NCI-H2227 (cell line): Measurements from ENCODE around the gene RIMS4.
"Not testable (repeated sequence)": the region's sequence is repeated elsewhere in the genome, so short reads cannot be mapped to it uniquely, and the experiment has no call there.

ENCODE experiments used
- DNase-seq: peaks from one replicate; lab custom pipeline; 2025; ENCODE audit not compliant: unreplicated experiment; lab: John Stamatoyannopoulos, UW

The RIMS4 gene

DNA sequence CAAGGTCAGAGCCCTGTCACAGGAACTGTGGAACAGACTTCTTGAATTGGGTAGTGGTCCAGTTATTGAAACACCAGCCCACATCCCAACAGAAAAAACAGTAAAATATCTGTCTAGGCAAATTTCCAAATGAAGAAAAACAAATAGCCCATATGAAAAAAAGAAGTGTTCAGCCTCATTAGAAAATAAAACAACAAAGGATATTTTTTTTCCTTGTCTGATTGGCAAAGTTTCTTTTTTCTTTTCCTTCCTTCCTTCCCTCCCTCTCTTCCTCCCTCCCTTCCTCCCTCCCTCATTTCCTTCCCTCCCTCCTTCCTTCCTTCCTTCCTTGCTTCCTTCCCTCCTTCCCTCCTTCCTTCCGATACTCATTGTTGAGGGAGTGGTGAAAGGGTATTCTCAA, 20.6 kb upstream of the RIMS4 start:
- DNase-seq = no peak

DNA sequence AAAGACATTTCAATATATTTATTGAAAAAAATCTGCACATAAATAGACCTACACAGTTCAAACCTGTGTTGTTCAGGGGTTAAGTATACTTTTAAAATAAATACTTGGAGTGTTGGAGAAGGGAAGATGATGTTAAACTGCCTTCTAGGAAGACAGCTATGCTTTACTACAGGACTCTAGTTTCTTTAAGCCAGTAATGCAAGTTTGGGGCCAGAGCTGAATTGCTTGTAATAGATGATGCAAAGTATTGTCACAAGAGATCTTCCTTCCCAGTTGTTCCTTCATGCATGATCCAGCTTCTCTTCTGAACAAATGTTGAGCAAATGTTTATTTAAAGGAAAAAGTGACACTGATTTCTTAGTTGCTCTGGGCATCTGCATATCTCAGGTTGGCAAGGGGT, 20.2 kb upstream of the RIMS4 start:
- no peak for DNase-seq

DNA sequence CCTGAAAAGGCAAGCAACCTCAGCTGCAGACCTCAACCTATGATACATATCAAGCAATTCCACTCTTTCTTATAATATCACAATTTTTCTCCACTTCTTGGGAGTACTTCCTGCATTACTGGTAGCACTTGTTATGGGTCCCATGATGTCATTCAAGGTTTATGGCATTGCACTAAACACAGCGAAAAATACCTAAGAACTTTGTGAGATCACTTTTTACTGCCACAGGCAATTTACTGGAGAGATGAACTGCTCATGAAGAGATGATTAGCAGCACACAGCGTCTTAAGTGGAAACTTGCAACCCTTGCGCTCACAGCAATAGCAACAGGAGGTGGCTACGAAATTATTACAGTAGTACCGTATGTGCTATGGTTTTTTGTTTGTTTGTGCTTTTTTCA, 19.3 kb upstream of the RIMS4 start:
- DNase-seq = no peak

DNA sequence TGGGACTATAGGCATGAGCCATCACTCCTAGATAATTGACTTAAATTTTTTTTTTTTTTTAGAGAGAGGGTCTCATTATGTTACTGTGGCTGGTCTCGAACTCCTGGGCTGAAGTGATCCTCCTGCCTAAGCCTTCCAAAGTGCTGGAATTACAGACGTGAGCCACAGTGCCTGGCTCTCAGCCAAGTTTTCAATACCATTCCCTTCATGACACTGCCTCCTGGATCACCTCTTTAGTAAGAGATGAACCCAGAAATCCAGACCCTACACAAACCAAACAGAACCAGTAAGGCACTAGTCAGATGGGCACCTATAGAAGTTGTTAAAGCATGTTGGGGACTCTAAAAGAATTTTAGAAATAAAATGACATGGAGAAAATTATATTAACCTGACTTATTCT, 18.3 kb upstream of the RIMS4 start:
- no peak for DNase-seq

DNA sequence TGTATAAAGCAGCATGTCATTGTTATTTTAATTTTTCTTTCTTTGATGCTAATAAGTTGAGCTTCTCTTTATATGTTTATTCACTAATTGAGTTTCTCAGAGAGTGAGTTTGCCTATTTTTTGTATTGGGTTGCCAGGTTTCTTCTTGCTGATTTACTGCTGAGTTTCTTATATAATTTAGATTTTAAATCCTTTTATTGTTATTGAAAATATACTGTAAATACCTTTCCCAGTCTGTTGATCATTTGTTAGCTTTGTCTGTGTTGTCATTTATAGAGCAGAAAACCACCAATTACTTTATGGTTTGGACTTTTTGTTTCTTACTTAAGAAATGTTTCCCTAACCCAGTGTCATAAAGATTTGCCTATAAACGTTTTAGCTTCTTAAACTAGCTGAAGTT, 17.1 kb upstream of the RIMS4 start:
- DNase-seq = no peak

DNA sequence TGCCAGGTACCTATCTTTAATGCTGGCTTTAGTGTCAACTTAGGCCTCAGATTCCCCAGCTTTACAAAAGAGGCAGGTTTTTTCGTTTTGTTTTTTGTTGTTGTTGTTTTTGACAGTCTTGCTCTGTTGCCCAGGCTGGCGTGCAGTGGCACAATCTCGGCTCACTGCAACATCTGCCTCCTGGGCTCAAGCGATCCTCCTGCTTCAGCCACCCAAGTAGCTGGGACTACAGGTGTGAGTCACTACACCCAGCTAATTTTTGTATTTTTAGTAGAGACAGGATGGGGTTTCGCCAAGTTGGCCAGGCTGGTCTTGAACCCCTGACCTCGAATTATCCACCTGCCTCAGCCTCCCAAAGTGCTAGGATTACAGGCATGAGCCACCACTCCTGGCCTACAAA, 11.2 kb upstream of the RIMS4 start:
- DNase-seq = not testable (repeated sequence)

DNA sequence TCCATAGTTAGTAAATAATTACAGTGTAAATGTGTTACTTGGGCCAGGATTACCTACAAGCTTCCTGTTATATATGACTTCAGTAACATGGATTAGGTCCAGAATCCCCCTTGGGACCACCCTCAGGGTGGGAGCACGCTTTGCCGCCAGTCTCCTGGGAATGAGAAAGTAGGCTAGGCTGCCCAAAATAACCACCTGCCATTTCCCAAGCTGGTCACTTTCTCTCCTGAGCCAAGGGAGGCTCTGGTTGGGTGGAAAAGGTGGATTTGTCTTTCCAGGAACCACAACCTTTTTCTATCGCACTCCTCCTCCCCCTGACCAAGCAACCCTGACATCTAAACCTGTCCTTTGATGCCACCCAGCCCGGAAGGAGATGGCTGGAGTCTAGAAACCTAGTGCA, 9.6 kb upstream of the RIMS4 start:
- no peak for DNase-seq

DNA sequence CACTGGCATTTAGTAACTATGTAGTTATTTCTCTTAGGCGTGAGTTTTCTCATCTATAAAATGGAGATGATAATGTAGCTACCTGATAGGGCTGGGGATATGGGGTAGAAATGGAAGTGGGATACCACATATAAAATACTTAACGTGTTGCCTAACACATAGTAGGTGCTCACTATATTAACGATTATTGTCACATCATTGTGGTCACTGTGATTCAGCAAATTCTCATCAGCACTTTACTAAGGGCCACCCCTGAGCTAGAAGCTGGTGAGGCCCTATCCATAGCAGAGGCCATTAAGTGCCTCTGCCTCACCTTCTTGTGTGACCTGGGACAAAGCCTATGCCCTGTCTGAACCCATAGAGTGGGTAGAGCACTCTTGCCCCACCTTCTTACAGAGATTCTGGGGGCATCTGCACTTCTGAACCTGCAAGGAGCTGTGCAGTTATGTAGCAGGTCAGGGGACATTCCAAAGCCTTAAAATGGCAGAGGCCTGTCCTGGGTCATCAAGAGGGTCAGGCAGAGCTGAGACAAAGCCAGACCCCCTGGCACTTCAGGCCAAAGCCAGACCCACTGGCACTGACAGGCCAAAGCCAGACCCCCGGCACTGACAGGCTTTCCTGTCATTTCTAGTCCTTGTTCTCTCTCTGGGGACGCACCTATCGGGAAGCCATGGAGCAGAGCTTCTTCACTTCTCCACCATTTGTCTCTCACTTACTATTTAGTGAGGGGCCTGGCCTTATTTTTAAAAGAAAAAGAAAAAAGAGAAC, 7.0 kb upstream of the RIMS4 start:
- DNase-seq = no peak

DNA sequence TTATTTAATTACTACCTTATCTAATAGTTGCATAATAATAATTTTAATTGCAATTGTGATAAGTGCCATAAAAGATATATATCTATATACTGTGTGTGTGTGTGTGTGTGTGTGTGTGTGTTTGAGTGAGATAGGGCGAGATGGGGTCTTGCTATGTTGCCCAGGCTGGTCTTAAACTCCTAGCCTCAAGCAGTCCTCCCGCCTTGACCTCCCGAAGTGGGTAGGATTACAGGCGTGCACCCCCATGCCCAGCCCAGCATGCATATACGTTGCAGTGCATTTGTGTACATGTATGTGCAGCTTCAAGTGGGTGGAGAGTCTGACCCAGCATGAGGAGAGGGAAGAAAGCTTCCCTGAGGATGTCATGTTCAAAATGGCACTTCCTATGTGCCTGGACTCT, 4.6 kb upstream of the RIMS4 start:
- no peak for DNase-seq

DNA sequence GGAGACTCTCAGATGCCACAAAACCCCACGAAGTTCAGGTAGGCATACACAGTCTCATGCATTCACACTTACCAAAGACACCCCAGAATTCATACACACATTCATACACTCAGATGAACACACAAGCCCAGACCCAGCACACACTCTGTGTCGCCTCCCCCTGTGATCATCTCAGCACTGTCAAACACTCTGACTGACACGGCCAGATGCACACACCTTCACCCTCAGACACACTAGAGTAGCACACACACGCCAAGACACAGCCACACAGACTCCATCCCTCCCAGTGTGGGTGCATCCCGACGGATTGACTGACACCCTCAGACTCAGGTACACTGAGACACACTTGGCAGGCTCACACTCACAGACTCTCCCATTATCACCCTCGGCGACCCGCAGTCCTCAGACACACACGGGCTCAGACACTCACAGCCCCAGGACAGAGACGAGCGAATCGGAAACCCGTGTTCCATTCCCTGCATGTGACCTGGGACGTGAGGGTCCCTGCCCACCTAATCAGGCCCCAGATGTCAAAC, 872 bp upstream of the RIMS4 start:
- no peak for DNase-seq

DNA sequence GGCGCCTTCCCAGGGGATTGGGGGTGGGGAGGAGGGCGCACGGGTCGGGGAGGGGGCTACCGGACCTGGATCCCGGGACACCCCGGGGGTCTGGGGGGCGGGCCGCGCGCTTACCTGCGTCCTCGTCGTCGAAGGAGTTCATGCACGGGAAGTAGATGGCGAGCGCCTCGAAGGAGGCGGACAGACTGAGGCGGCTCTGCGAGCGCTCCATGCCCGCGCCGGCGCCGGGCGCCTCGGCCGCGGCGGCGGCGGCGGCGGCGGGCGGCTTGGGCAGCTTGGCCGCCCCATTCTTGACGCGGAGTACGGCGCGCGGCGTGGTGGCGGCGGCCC, 320 bp downstream of the RIMS4 start:
- DNase-seq = peak; percentile 55

DNA sequence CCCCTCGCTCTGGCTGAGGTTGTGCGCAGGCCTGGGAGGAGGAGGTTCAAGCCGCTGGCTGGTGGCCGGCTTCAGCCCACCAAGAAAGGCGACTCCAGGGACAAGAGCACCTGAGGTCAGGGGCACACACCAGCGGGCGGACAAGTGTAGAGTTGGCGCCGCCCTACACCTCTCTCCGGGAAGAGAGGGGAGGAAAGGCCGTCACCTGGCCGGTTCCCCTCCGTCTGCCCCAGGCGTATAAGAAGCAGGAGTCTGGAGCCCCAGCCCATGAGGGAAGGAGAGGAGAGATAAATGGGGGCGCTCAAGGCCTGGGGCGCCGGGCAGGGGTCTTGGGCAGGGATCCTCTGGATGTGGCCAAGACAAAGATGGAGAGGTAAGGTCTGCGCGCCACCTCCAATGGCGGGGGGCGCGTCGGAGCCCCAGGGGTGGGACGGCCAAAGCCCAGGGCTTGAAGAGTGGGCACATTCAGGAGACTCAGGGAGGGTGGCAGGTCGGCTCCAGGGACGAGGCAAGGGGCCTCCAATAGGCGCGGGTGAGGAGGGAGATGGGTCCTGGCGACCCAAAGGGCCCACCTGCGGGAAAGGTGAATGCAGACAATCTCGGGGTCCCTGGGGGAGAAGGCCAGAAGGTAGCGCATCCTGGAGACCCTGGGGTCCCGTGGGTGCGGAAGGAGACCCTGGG, 826 bp downstream of the RIMS4 start:
- DNase-seq = no peak

DNA sequence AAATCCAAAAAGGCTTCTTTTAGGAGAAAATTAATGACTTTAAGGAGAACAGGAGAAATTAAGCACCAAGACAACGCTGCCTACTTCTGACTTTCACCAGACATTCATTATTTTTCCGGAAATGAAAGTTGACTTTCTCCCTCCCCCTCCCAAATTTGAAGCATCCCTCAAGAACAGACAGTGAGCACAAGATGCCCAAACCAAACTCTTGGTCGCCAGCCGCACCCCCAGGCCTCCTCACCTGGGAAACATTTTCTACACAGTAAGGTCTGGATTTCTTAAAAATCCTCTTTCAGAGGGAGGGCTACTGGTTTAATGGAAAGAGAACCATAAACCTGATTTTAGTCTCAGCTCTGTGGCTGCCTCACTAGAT, 2.7 kb downstream of the RIMS4 start:
- no peak for DNase-seq

DNA sequence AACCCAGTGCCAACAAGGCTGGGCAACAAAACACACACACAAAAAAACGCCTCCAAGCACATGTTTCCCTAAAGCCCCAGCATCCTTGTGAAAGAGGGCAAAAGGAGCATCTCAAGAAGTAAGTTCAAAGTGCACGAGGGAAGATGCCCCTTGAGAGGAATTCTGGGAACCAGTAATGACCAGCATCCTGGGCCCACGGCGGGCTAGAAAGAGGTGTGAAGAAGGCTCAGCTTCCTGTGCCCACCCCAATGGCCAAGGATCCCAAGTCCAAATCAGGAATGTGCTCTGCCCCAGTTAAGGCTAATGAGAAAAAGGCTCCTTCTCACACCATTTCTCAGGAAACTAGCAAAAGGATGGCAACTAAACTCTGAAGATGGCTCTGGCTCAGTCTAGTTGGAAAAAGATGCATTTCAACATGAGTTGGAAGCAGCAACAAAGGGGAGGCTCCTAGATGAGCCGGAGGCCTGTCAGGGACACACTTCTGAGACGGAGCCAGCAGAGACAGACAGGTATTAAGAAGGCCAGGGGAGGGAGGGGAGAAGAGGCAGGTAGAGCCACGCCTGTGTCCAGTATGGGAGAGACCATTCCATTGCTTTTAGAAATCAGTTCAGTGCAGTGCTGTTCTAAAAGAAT, 3.2 kb downstream of the RIMS4 start:
- no peak for DNase-seq

DNA sequence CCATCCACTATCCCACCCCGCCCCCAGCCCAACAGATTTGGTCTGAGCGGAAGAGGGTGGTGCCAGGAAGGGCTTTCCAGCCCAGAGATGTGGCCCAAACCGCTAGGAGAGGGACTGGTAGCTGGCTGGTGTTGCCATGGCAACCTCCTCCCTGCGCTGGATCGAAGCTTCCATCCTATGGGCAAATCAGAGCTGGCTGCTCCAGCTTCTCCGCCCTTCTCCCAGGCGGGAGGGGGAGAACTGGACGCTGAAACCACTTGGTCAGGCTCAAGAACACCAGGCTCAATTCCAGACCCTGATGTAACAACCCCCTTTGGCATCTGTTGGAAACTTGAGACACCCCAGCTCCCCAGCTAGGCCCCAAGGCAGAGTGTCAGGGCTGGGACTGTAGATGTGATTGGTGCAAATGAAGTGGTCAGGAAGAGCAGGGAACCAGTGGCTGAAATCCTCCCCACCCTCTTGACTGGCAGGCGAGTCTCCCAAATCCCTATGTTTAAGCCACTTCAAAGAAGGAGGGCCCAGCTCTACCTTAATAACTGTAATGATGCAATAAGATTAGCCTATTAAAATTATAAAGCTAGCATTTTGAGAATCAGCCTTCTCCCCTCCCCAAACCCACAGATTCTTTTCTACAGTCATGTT, 4.2 kb downstream of the RIMS4 start:
- DNase-seq = peak; percentile 93

DNA sequence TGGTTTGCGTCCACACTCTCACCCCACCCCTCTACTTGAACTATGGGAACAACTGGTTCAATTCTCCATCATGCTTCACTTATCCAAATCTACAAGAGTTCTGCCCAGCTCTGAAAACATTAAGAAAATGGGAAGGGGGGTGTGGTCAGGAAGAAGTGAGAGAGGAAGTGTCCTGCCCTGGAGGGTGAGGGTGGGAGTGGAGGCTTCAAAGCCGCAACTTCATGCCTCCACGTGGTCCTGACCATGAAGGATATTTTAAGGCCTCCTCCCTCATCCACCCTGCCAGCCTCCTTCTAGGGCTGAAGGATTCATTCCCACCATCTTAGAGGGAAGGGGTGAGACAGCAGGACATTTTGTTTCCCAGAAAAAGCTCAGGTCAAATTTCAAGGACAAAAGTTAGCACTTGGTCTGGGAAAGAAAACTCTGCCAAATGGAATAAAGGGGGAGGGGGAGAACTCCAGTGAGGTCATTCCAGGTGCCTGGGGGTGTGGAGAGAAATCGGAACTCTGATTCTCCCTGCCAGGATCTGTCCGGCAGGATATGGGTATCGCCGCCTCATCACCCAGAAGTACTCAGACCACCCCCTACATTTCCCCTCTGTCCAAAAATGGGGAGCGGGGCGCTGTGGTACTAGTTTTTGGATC, 4.9 kb downstream of the RIMS4 start:
- no peak for DNase-seq

DNA sequence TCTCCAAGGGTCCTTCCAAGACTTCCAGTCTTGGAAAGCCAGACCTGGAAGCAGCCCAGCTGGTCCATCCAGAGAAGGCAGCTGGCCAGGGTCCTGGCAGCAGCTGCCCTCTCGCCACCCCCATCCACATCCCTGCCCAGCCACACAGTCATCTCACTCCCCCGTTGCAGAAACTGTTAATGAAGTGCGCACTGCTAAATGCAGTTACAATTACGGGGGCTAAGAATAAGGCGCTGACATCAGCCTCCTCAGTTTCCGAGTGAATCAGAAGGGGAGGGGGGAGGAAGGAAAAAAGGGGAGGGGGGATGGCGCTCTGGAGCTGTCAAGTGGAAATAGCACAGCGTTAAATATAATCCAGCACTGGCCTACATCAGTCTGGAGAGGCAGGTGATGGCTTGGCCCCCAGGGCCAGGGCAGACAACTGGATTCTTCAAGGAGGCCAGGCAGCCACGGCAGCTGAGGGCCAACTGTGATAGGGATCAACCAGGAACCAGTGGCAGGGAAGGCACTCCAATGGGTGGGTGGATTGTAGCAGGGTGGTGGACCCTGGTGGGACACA, 6.9 kb downstream of the RIMS4 start:
- DNase-seq = peak; percentile 26

DNA sequence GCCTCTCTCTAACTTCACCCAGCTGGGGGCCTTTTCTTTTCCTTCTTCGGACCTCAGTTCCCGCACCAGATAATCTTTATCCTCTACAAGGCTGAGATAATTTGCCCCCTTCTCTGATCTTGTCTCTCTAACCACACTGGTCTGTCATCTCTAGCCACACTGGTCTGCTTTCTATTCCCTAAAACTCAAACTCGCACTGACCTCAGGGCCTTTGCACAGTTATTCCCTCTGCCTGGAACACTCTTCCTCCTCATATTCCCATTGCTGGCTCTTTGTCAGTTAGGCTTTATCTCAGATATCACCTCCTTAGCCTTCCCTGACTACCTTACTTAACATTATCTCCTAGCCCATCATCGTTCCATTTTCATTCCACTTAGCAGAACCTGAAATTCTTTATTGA, 7.6 kb downstream of the RIMS4 start:
- DNase-seq = no peak

DNA sequence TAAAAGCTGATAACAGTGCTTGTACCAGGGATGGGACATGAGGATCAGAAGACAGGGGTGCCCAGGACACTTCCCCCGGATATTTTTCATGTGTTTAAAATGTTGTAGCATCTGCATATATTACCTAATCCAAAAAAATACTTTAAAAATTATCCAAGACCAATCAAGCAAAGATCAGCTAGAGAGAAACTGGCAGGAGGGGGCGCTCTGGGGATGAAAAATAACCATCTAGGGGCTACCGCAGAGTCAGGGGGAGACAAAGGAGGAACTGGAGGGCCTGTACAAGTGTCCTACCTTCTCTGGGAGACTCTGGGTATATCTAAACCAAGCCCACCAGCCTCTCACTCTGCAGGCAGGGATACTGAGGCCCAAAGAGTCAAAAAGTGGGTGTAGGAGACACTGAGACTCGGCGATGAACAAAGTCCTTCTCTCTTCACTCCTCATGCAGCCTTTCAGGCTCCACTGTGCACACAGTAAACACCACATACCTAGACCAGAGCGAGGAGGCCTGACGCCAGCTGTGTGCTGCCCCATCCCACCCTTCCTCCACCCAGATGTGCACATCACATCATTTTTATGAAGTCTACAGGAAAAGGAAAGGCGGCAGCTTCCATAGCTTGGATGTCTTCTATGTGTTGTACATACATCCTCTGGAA, 9.8 kb downstream of the RIMS4 start:
- no peak for DNase-seq

DNA sequence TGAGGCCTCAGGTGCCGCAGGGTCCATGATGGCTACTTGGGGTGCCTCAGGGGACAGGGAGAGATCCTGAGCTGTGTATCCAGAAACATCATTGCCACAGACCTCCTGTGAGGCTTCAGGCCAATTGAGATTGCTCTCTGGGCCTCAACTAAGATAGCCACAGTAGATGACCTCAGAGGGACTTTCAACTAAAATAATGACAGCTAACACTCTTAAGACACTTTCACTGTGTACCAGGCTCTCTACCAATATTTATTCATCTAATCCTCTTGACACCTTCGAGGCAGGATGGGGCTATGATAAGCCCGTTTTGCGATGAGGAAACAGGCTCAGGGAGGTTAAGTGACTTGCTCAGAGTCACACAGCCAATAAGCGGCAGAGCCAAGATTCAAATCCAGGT, 10.7 kb downstream of the RIMS4 start:
- DNase-seq = no peak
